Measurements from ENCODE around the gene MAB21L3. TPM values are rescaled to one million over a fixed set of nuclear protein-coding genes. Genes with fewer than 3 reads are reported as not detected.

Gene MAB21L3
- total and polyA plus RNA-seq, 7 donors: under 0.01 to 2.3 (median 1.1) TPM; not detected in 2

GRCh38 chr1:116147114-116147510 lies 35.9 kb downstream of the MAB21L3 start:
- Histone ChIP-seq H3K4me3 (no peak overlapping the region), H3K4me1 (peaks cover 0 to 9% (median 7%) of the 10 kb centered on the region in 4 donors), H3K9me3 (peaks cover 0 to 6% (median 2%) of the 10 kb centered on the region in 4 donors), H3K27ac (no peak overlapping the region), H3K27me3 (no peaks in the 10 kb centered on the region), H3K36me3 (no peaks in the 10 kb centered on the region)
- intact Hi-C loops (cut with DNase I): no loop called here
- 93% methylated on average over 3 of the region's 3 CpGs for WGBS, 2 donors
- DNase-seq: no peak
- TF ChIP-seq EP300 (IDR thresholded peaks at IDR 0.05) (no peak), POLR2AphosphoS5 (IDR thresholded peaks at IDR 0.05) (no peak), POLR2A (IDR thresholded peaks at IDR 0.05) (no peak), CTCF (IDR thresholded peaks at IDR 0.05) (no peak)

- H3K27ac ChIP-seq: no peak overlapping the region
- H3K9me3 ChIP-seq: peaks cover 0 to 6% (median 2%) of the 10 kb centered on the region in 4 donors
- H3K36me3 ChIP-seq: no peaks in the 10 kb centered on the region
- no peak for DNase-seq
- peaks cover 0 to 12% (median 10%) of the 10 kb centered on the region in 4 donors for H3K4me1 ChIP-seq
- H3K4me3 ChIP-seq: no peak overlapping the region
- no peaks in the 10 kb centered on the region for H3K27me3 ChIP-seq
- no peak for TF ChIP-seq POLR2AphosphoS5 (IDR thresholded peaks at IDR 0.05)
- TF ChIP-seq POLR2A (IDR thresholded peaks at IDR 0.05): no peak
- TF ChIP-seq CTCF (IDR thresholded peaks at IDR 0.05): no peak
- no peak for TF ChIP-seq EP300 (IDR thresholded peaks at IDR 0.05)
- 68 to 80% methylated on average over 4 of the region's 4 CpGs for WGBS, 2 donors
- intact Hi-C loops (cut with DNase I): no loop called here
Observed at GRCh38 chr1:116147972-116148371, 36.8 kb downstream of the MAB21L3 start.

GRCh38 chr1:116148967-116149366 lies 37.8 kb downstream of the MAB21L3 start:
- no peak for TF ChIP-seq EP300 (IDR thresholded peaks at IDR 0.05)
- TF ChIP-seq POLR2AphosphoS5 (IDR thresholded peaks at IDR 0.05): no peak
- no peak for TF ChIP-seq POLR2A (IDR thresholded peaks at IDR 0.05)
- TF ChIP-seq CTCF (IDR thresholded peaks at IDR 0.05): no peak
- no peak for DNase-seq
- no peaks in the 10 kb centered on the region for H3K36me3 ChIP-seq
- H3K9me3 ChIP-seq: peaks cover 0 to 3% (median 1%) of the 10 kb centered on the region in 4 donors
- H3K27me3 ChIP-seq: no peaks in the 10 kb centered on the region
- H3K4me1 ChIP-seq: peaks cover 0 to 12% (median 10%) of the 10 kb centered on the region in 4 donors
- WGBS, 2 donors: 90 to 92% methylated on average over 3 of the region's 3 CpGs
- H3K4me3 ChIP-seq: no peak overlapping the region
- intact Hi-C loops (cut with DNase I): no loop called here
- no peak overlapping the region for H3K27ac ChIP-seq

GRCh38 chr1:116150368-116150767 lies 39.2 kb downstream of the MAB21L3 start:
- DNase-seq: no peak
- H3K27ac ChIP-seq: no peak overlapping the region
- intact Hi-C loops (cut with DNase I): no loop called here
- no peaks in the 10 kb centered on the region for H3K9me3 ChIP-seq
- H3K4me1 ChIP-seq: peaks cover 0 to 12% (median 10%) of the 10 kb centered on the region in 4 donors
- no peak overlapping the region for H3K4me3 ChIP-seq
- WGBS, 2 donors: 95 to 97% methylated on average over 4 of the region's 4 CpGs
- no peaks in the 10 kb centered on the region for H3K27me3 ChIP-seq
- TF ChIP-seq CTCF (IDR thresholded peaks at IDR 0.05) (no peak), EP300 (IDR thresholded peaks at IDR 0.05) (no peak), POLR2AphosphoS5 (IDR thresholded peaks at IDR 0.05) (no peak), POLR2A (IDR thresholded peaks at IDR 0.05) (no peak)
- H3K36me3 ChIP-seq: no peaks in the 10 kb centered on the region
